ENCODE measurements around the gene PDP2.

DNA sequence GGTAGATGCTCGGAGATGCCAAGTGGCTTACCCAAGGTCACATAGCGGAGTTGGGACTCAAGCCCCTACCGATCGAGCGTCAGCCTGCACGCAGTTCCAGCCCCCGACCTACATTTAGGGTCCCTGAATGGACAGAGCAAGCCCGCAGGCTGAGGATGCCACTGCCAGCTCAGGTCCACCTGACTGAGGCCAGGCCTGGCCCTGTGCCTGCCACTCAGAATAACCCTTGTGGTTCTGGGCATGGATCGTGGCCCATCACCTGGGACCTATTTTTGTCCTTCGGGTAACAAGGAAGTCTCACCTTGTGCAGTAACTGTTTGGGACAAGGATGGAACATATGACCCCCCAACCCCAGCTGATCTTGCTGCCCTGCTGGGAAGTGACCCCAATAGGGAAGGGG, 21.3 kb downstream of the PDP2 start:
- TF ChIP-seq CTCF (conservative IDR thresholded peaks at IDR 0.05 in 1 of 2, IDR thresholded peaks at IDR 0.05 in 1 of 2; ENCODE audit: extremely low read depth in 1 of 2, insufficient read depth in 1 of 2, low read depth in 1 of 2, low read length in 2 of 2) (no peak), EZH2 (IDR thresholded peaks at IDR 0.05; ENCODE audit: borderline replicate concordance, low read length) (no peak)
